Head of caudate nucleus (tissue), 42 donors: ENCODE measurements around the gene SCAMP4.

Experiments
- DNase-seq, 42 donors: peaks; one replicate each; pipeline versions ENCODE4 v3.0.0 to v3.0.0-alpha.2; 2020 to 2021; ENCODE audit warnings: mixed read lengths in 7 of 42
- intact Hi-C: fragments of 100-400 bp; cut with DNase I; formaldehyde crosslinking; loops from one replicate; pipeline ENCODE4 v1.15.0; 2022

Gene SCAMP4

GRCh38 chr19:1962674-1963073, 57.5 kb downstream of the SCAMP4 start:
- no peak for DNase-seq
- intact Hi-C loops, result no loop called here

GRCh38 chr19:1967087-1967608, 61.9 kb downstream of the SCAMP4 start:
- DNase-seq, result no peak
- intact Hi-C loops, result no loop called here

- DNase-seq, result no peak
- intact Hi-C loops, result no loop called here
Measured at GRCh38 chr19:1968279-1969175, 63.3 kb downstream of the SCAMP4 start.

- intact Hi-C loops, result no loop called here
- no peak for DNase-seq
Measured at GRCh38 chr19:1969176-1970002, 64.2 kb downstream of the SCAMP4 start.

GRCh38 chr19:1970003-1970805, 65.0 kb downstream of the SCAMP4 start:
- DNase-seq, result no peak
- intact Hi-C loops, result no loop called here

- DNase-seq, result no peak
- intact Hi-C loops, result no loop called here
Measured at GRCh38 chr19:1970806-1971502, 65.8 kb downstream of the SCAMP4 start.

- intact Hi-C loops, result no loop called here
- no peak for DNase-seq
Measured at GRCh38 chr19:1974381-1975161, 69.4 kb downstream of the SCAMP4 start.

GRCh38 chr19:1975162-1975480, 69.9 kb downstream of the SCAMP4 start:
- peak in 31 of 42 donors; percentile 14 to 76 (median 46) for DNase-seq
- intact Hi-C loops, result no loop called here
